22Rv1 (cell line): ENCODE results near the gene KRTAP5-5.

Experiments
- H3K27ac ChIP-seq: fragments of 450-650 bp; 2 replicates; pipeline ENCODE4 v1.5.1; 2017
- ZFX ChIP-seq: fragments of 450-650 bp; IDR thresholded peaks from 2 replicates; pipeline ENCODE4 v1.6.1; 2017; ENCODE audit warnings: antibody characterized with exemption, borderline replicate concordance
- TF ChIP-seq, protein P1 (sequence below): fragments of 450-650 bp; IDR thresholded peaks from 2 replicates; pipeline ENCODE4 v1.5.1; 2017; ENCODE audit warnings: mild to moderate bottlenecking

Gene KRTAP5-5

GRCh38 chr11:1676229-1676740 lies 46.7 kb downstream of the KRTAP5-5 start:
- TF ChIP-seq, protein P1, sequence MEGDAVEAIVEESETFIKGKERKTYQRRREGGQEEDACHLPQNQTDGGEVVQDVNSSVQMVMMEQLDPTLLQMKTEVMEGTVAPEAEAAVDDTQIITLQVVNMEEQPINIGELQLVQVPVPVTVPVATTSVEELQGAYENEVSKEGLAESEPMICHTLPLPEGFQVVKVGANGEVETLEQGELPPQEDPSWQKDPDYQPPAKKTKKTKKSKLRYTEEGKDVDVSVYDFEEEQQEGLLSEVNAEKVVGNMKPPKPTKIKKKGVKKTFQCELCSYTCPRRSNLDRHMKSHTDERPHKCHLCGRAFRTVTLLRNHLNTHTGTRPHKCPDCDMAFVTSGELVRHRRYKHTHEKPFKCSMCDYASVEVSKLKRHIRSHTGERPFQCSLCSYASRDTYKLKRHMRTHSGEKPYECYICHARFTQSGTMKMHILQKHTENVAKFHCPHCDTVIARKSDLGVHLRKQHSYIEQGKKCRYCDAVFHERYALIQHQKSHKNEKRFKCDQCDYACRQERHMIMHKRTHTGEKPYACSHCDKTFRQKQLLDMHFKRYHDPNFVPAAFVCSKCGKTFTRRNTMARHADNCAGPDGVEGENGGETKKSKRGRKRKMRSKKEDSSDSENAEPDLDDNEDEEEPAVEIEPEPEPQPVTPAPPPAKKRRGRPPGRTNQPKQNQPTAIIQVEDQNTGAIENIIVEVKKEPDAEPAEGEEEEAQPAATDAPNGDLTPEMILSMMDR = no peak
- no peak for TF ChIP-seq ZFX

GRCh38 chr11:1679881-1680280 lies 50.3 kb downstream of the KRTAP5-5 start:
- TF ChIP-seq ZFX = no peak
- TF ChIP-seq, protein P1 = no peak
- no peak overlapping the region for H3K27ac ChIP-seq

More at GRCh38 chr11:1676229-1676740, 46.7 kb downstream of the KRTAP5-5 start:
- no peak overlapping the region for H3K27ac ChIP-seq
